DMS79 (cell line): ENCODE data around the gene ZNF101.

Experiments
- DNase-seq: peaks from one replicate; lab custom pipeline; 2025; lab: John Stamatoyannopoulos, UW

The ZNF101 gene

GRCh38 chr19:19668230-19669012, at the start of gene ZNF101:
Gene ZNF101 (plus strand): TSS chr19:19668839. CDS start chr19:19668964, 125 bp downstream.
- DNase-seq, result peak; percentile 81

- DNase-seq, result no peak
These were observed 49.3 kb upstream of the ZNF101 start for GRCh38 chr19:19619181-19619848.

- no peak for DNase-seq
These were observed 48.8 kb upstream of the ZNF101 start for GRCh38 chr19:19619849-19620210.

- no peak for DNase-seq
These were observed 45.3 kb upstream of the ZNF101 start for GRCh38 chr19:19623383-19623782.

- DNase-seq, result no peak
These were observed 44.5 kb upstream of the ZNF101 start for GRCh38 chr19:19624032-19624570.

GRCh38 chr19:19626516-19627472, 41.8 kb upstream of the ZNF101 start:
- DNase-seq, result no peak

GRCh38 chr19:19627621-19628500, 40.8 kb upstream of the ZNF101 start, which contains the start of gene LPAR2:
Gene LPAR2 (minus strand): TSS chr19:19628220. CDS start chr19:19627275, 945 bp downstream.
- peak; percentile 53 for DNase-seq

GRCh38 chr19:19628501-19629134, 40.0 kb upstream of the ZNF101 start:
- peak; percentile 77 for DNase-seq

- no peak for DNase-seq
These were observed 38.6 kb upstream of the ZNF101 start for GRCh38 chr19:19630062-19630414.

- no peak for DNase-seq
These were observed 38.2 kb upstream of the ZNF101 start for GRCh38 chr19:19630426-19630825.

GRCh38 chr19:19631346-19631745, 37.3 kb upstream of the ZNF101 start:
- DNase-seq, result no peak

GRCh38 chr19:19632661-19633060, 36.0 kb upstream of the ZNF101 start:
- no peak for DNase-seq

- DNase-seq, result no peak
These were observed 34.7 kb upstream of the ZNF101 start for GRCh38 chr19:19633711-19634515.

- no peak for DNase-seq
These were observed 33.9 kb upstream of the ZNF101 start for GRCh38 chr19:19634516-19635312.

GRCh38 chr19:19635313-19635702, 33.3 kb upstream of the ZNF101 start:
- no peak for DNase-seq

GRCh38 chr19:19636573-19637185, 32.0 kb upstream of the ZNF101 start:
- no peak for DNase-seq

GRCh38 chr19:19637186-19637522, 31.5 kb upstream of the ZNF101 start:
- DNase-seq, result no peak

GRCh38 chr19:19637523-19638251, 31.0 kb upstream of the ZNF101 start:
- DNase-seq, result no peak
